Spleen (tissue), 11 donors: ENCODE measurements around the gene FAM171A1. TPM values are rescaled to one million over a fixed set of nuclear protein-coding genes. Genes with fewer than 3 reads are reported as not detected.
"Not testable (repeated sequence)": the region's sequence is repeated elsewhere in the genome, so short reads cannot be mapped to it uniquely, and the experiment has no call there.

ENCODE experiments used
- DNase-seq: peaks from one replicate; pipeline ENCODE4 v3.0.0-alpha.2; 2020
- H3K27ac ChIP-seq, 8 donors: fragments of 200-600 bp; sonication (generic) in 7 of 8; 1 replicate in 4 of 8; 2 replicates in 4 of 8; pipeline versions ENCODE4 v1.5.0 to v1.8.0; 2016 to 2021; ENCODE audit warnings: inconsistent platforms in 4 of 8, mild to moderate bottlenecking in 4 of 8, moderate library complexity in 1 of 8
- H3K27me3 ChIP-seq, 7 donors: fragments of 200-600 bp; sonication (generic) in 6 of 7; replicated peaks in 1 of 7; 1 replicate in 4 of 7; 2 replicates in 3 of 7; pipeline versions ENCODE4 v1.5.0 to v1.8.0; 2016 to 2021; ENCODE audit warnings: inconsistent platforms in 3 of 7, mild to moderate bottlenecking in 1 of 7
- H3K36me3 ChIP-seq, 6 donors: fragments of 200-600 bp; sonication (generic) in 5 of 6; 1 replicate in 4 of 6; 2 replicates in 2 of 6; pipeline versions ENCODE4 v1.5.0 to v1.8.0; 2016 to 2021; ENCODE audit warnings: inconsistent platforms in 2 of 6
- H3K4me1 ChIP-seq, 6 donors: fragments of 200-600 bp; sonication (generic) in 5 of 6; 1 replicate in 3 of 6; 2 replicates in 3 of 6; pipeline versions ENCODE4 v1.5.0 to v1.8.0; 2016 to 2021; ENCODE audit warnings: inconsistent platforms in 3 of 6
- H3K4me3 ChIP-seq, 8 donors: fragments of 200-600 bp; sonication (generic) in 7 of 8; 1 replicate in 4 of 8; 2 replicates in 4 of 8; pipeline versions ENCODE4 v1.5.0 to v1.8.0; 2016 to 2021; ENCODE audit warnings: inconsistent platforms in 4 of 8, mild to moderate bottlenecking in 4 of 8, moderate library complexity in 2 of 8
- H3K9me3 ChIP-seq, 8 donors: fragments of 200-600 bp; sonication (generic) in 7 of 8; 1 replicate in 4 of 8; 2 replicates in 4 of 8; pipeline versions ENCODE4 v1.5.0 to v1.8.0; 2016 to 2021; ENCODE audit warnings: inconsistent platforms in 4 of 8
- POLR2A ChIP-seq, 3 donors: fragments of 450-650 bp; IDR thresholded peaks; one replicate each; pipeline ENCODE4 v1.5.1; 2017; ENCODE audit warnings: antibody characterized with exemption in 3 of 3, mild to moderate bottlenecking in 1 of 3
- POLR2AphosphoS5 ChIP-seq, 3 donors: sonication (generic); formaldehyde crosslinking; IDR thresholded peaks; one replicate each; pipeline ENCODE4 v1.5.1; 2017; ENCODE audit warnings: antibody characterized with exemption in 3 of 3
- WGBS, 5 donors: extraction: QIAGEN DNeasy Blood & Tissue Kit in 3 of 5; methylation state at CpG; one replicate each; pipeline versions ENCODE4 v1.1.5 to v1.1.7; 2013 to 2018; 5-methylcytosine and 5-hydroxymethylcytosine counted together
- intact Hi-C: fragments of 100-400 bp; cut with DNase I; formaldehyde crosslinking; loops from one replicate; pipeline ENCODE4 v1.15.0; 2023; ENCODE audit warnings: low total_unique reads
- polyA plus RNA-seq, 3 donors: library from polyadenylated mRNA; stranded (reverse); fragments of 200-250 nt; gene quantifications; one replicate each; pipeline ENCODE4 v1.2.1, GENCODE V29; 2013
- total RNA-seq, 7 donors: library from RNA; depleted of rRNA in 3 of 7; stranded (reverse); fragments of >200 nt in 3 of 7; fragmentation: NEBNext Ultra II Directional in 4 of 7; extraction: Animal tissue kit (Norgen Biotek cat#: 25700) in 4 of 7; gene quantifications; one replicate each; pipeline versions ENCODE4 v1.1.0 to v1.2.1, GENCODE V29; 2016 to 2021
- TF ChIP-seq, protein P1 (sequence below), 11 experiments: fragments of 200-600 bp in 7 of 11; fragments of 450-650 bp in 4 of 11; sonication (generic) in 4 of 11; IDR thresholded peaks in 8 of 11; conservative IDR thresholded peaks in 3 of 11; 1 replicate in 7 of 11; 2 replicates in 4 of 11; pipeline versions ENCODE4 v1.4.0 to v1.8.0; 2016 to 2021; ENCODE audit warnings: antibody characterized with exemption in 11 of 11, inconsistent platforms in 4 of 11, mild to moderate bottlenecking in 1 of 11
- donor health status: healthy with polysubstance abuse.
- donor health status: DM: no; HTN: no; CAD: no; lungs with moderate emphysema.
- donor health status: DM: no; HTN: no; CAD: no.
- donor health status: Bipolar disorder and iron deficiency.
- donor health status: healthy.
- donor health status: DM: no; HTN: no; CAD: no.
- donor health status: DM: yes; HTN: yes; CAD: no.

Gene FAM171A1
- total and polyA plus RNA-seq, 10 donors, result 3.5 to 34.0 (median 19.6) TPM

DNA sequence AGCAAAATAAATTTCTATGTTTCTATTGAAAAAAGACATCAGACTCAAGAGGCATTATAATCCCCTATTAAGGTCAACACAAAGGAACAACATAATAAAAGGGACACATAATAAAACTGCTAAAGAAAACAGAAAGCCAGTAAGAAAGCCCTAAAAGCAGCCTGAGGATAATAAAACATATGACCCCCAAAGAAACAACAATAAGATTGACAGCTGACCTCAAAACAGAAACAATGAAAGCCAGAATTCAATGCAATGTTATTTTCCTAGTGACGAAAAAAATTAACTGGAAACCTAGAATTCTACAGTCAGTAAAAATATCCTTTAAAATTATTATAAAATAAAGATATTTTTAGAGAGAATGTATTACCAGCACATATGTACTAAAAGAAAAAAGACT lies 44.9 kb upstream of the FAM171A1 start:
- DNase-seq, result no peak
- Histone ChIP-seq H3K4me1 (no peaks in the 10 kb centered on the region), H3K36me3 (no peaks in the 10 kb centered on the region), H3K9me3 (peaks cover 0 to 16% (median 7%) of the 10 kb centered on the region in 8 donors), H3K27me3 (no peaks in the 10 kb centered on the region), H3K4me3 (no peak overlapping the region), H3K27ac (no peak overlapping the region)
- 76 to 93% (median 83%) methylated on average over 1 of the region's 1 CpG for WGBS, 5 donors
- TF ChIP-seq POLR2AphosphoS5 (IDR thresholded peaks at IDR 0.05) (no peak), POLR2A (IDR thresholded peaks at IDR 0.05) (no peak)
- TF ChIP-seq, protein P1, sequence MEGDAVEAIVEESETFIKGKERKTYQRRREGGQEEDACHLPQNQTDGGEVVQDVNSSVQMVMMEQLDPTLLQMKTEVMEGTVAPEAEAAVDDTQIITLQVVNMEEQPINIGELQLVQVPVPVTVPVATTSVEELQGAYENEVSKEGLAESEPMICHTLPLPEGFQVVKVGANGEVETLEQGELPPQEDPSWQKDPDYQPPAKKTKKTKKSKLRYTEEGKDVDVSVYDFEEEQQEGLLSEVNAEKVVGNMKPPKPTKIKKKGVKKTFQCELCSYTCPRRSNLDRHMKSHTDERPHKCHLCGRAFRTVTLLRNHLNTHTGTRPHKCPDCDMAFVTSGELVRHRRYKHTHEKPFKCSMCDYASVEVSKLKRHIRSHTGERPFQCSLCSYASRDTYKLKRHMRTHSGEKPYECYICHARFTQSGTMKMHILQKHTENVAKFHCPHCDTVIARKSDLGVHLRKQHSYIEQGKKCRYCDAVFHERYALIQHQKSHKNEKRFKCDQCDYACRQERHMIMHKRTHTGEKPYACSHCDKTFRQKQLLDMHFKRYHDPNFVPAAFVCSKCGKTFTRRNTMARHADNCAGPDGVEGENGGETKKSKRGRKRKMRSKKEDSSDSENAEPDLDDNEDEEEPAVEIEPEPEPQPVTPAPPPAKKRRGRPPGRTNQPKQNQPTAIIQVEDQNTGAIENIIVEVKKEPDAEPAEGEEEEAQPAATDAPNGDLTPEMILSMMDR (IDR thresholded peaks at IDR 0.05 in 8 of 11, conservative IDR thresholded peaks at IDR 0.05 in 3 of 11), result no peak
- intact Hi-C loops, result no loop called here

DNA sequence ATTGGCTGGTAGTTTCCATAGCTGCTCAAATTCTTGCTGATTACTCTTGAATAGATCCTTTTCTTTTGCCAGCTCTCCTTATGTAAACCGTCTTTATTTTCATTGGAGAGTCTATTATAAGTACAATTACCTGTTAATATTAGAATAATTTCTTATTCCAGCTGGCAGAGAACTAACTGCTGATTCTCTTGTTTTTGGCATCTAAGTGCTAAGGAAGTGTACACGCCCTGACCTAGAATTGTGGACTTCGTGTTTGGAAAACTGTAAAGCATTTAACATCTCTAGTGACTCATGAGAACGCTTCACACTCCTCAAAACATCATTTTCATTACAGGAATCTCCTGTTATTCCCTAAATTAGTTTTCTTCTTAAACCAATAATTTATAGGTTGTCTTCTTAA lies 39.9 kb upstream of the FAM171A1 start:
- no peaks in the 10 kb centered on the region for H3K4me1 ChIP-seq
- peaks cover 0 to 10% (median 5%) of the 10 kb centered on the region in 8 donors for H3K9me3 ChIP-seq
- TF ChIP-seq, protein P1 (IDR thresholded peaks at IDR 0.05 in 8 of 11, conservative IDR thresholded peaks at IDR 0.05 in 3 of 11), result no peak
- TF ChIP-seq POLR2A (IDR thresholded peaks at IDR 0.05) (no peak), POLR2AphosphoS5 (IDR thresholded peaks at IDR 0.05) (no peak)
- no peak overlapping the region for H3K4me3 ChIP-seq
- DNase-seq, result no peak
- H3K36me3 ChIP-seq, result no peaks in the 10 kb centered on the region
- intact Hi-C loops, result no loop called here
- H3K27me3 ChIP-seq, result no peaks in the 10 kb centered on the region
- WGBS, 5 donors, result 61 to 81% (median 73%) methylated on average over 4 of the region's 4 CpGs
- H3K27ac ChIP-seq, result no peak overlapping the region

DNA sequence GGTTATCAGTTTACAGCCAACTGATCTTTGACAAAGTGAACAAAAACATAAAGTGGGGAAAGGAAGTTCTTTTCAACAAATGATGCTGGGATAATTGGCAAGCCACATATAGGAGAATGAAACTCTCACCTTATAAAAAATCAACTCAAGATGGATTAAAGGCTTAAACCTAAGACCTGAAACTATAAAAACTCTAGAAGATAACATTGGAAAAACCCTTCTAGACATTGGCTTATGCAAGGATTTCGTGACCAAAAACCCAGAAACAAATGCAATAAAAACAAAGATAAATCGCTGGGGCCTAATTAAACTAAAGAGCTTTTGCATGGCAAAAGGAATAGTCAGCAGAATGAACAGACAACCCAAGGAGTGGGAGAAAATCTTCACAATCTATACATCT lies 38.3 kb upstream of the FAM171A1 start:
- H3K4me1 ChIP-seq, H3K27me3 ChIP-seq, H3K4me3 ChIP-seq, H3K27ac ChIP-seq, DNase-seq, H3K9me3 ChIP-seq, intact Hi-C loops, H3K36me3 ChIP-seq: not testable (repeated sequence)
- WGBS, 5 donors, result 70 to 82% (median 75%) methylated on average over 2 of the region's 2 CpGs

DNA sequence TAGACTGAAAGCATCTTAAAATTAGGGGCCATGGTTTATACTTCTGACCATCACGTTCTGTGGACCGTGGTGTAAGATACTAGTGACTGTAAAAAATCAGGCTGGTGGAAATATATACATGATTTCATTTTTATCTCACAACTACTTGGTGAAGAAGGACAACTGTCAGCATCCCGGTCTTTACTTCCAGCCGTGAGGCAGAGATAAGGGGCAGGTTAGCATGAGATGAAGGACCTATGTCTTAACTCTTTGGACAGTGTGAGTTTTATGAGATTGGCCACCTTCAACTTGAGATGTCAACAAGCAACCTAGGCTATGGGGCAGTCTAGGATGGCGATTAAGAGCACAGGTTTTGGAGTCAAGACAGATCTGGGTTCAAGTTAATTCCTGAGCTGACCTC lies 37.5 kb upstream of the FAM171A1 start:
- TF ChIP-seq, protein P1 (IDR thresholded peaks at IDR 0.05 in 8 of 11, conservative IDR thresholded peaks at IDR 0.05 in 3 of 11), result no peak
- TF ChIP-seq POLR2A (IDR thresholded peaks at IDR 0.05) (no peak), POLR2AphosphoS5 (IDR thresholded peaks at IDR 0.05) (no peak)
- no peaks in the 10 kb centered on the region for H3K36me3 ChIP-seq
- DNase-seq, result no peak
- intact Hi-C loops, result no loop called here
- H3K4me1 ChIP-seq, result no peaks in the 10 kb centered on the region
- WGBS, 5 donors, result 88 to 92% (median 90%) methylated on average over 5 of the region's 5 CpGs
- no peaks in the 10 kb centered on the region for H3K27me3 ChIP-seq
- peaks cover 0 to 11% (median 0%) of the 10 kb centered on the region in 8 donors for H3K9me3 ChIP-seq
- no peak overlapping the region for H3K4me3 ChIP-seq
- no peak overlapping the region for H3K27ac ChIP-seq

DNA sequence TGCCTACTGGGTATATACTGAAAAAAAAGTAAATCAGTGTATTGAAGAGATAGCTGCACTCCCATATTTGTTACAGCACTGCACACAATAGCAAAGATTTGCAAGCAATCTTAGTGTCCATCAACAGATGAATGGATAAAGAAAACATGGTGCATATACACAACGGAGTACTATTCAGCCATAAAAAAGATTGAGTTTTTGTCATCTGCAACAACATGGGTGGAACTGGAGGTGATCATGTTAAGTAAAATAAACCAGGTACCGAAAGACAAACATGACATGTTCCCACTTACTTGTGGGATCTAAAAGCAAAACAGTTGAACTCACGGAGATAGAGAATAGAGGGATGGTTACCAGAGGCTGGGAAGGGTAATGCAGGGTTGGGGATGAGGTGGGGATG lies 34.2 kb upstream of the FAM171A1 start:
- Histone ChIP-seq H3K4me3 (no peak overlapping the region), H3K9me3 (peaks cover 0 to 14% (median 3%) of the 10 kb centered on the region in 8 donors), H3K4me1 (no peaks in the 10 kb centered on the region), H3K27me3 (no peaks in the 10 kb centered on the region), H3K27ac (no peak overlapping the region), H3K36me3 (no peaks in the 10 kb centered on the region)
- intact Hi-C loops, result no loop called here
- TF ChIP-seq, protein P1 (IDR thresholded peaks at IDR 0.05 in 8 of 11, conservative IDR thresholded peaks at IDR 0.05 in 3 of 11), result no peak
- no peak for TF ChIP-seq POLR2AphosphoS5 (IDR thresholded peaks at IDR 0.05)
- no peak for TF ChIP-seq POLR2A (IDR thresholded peaks at IDR 0.05)
- WGBS, 5 donors, result 88 to 99% (median 93%) methylated on average over 3 of the region's 3 CpGs
- DNase-seq, result no peak
